HEK293 (cell line): ENCODE measurements around the gene EPS8.
A peak's percentile ranks its signal among the peaks of the same experiment; 100 is the strongest.

Source experiments
- CTCF ChIA-PET: fragments of 350-600 bp; formaldehyde crosslinking; extraction: SDS; loops from one replicate; lab custom pipeline; 2021; ENCODE audit warnings: antibody characterized with exemption; lab: Yijun Ruan, JAX
- POLR2A ChIA-PET: fragments of 300-600 bp; formaldehyde crosslinking; extraction: SDS; loops from one replicate; lab custom pipeline; 2020; ENCODE audit warnings: antibody characterized with exemption, inconsistent platforms; lab: Yijun Ruan, JAX
- H3K27ac ChIP-seq: fragments of 200-500 bp; sonication (Bioruptor generic); 2 replicates; pipeline ENCODE4 v1.5.1; 2014; ENCODE audit warnings: low read depth, low read length, control low read depth, inconsistent platforms; ENCODE audit errors: extremely low read depth
- H3K36me3 ChIP-seq, 2 experiments: fragments of 200-500 bp in 1 of 2; sonication (Bioruptor generic) in 1 of 2; 1 replicate in 1 of 2; 2 replicates in 1 of 2; pipeline ENCODE4 v1.5.1; 2014 to 2017; ENCODE audit warnings: inconsistent platforms in 2 of 2, low read length in 2 of 2; ENCODE audit not compliant: control insufficient read depth in 2 of 2, insufficient read depth in 1 of 2
- H3K4me1 ChIP-seq: fragments of 200-500 bp; sonication (Bioruptor generic); 2 replicates; pipeline ENCODE4 v1.5.1; 2014; ENCODE audit warnings: mild to moderate bottlenecking, low read length, inconsistent platforms; ENCODE audit not compliant: control insufficient read depth, insufficient read depth
- H3K4me3 ChIP-seq: 2 replicates; pipeline ENCODE4 v1.5.1; 2011; ENCODE audit warnings: low read depth, mild to moderate bottlenecking, control low read depth, low read length, moderate library complexity
- H3K9me3 ChIP-seq: fragments of 200-500 bp; sonication (Bioruptor generic); 2 replicates; pipeline ENCODE4 v1.5.1; 2014; ENCODE audit warnings: low read depth, low read length, inconsistent platforms; ENCODE audit not compliant: control insufficient read depth, insufficient read depth
- GLIS1 ChIP-seq: fragments of 450-650 bp; formaldehyde crosslinking; IDR thresholded peaks from 2 replicates; pipeline ENCODE4 v1.5.1; 2016; ENCODE audit warnings: missing biosample characterization, missing genetic modification characterization
- GLIS2 ChIP-seq: fragments of 450-650 bp; formaldehyde crosslinking; IDR thresholded peaks from 2 replicates; pipeline ENCODE4 v1.5.1; 2016; ENCODE audit warnings: missing biosample characterization, missing genetic modification characterization
- KLF8 ChIP-seq: fragments of 450-650 bp; formaldehyde crosslinking; IDR thresholded peaks from 2 replicates; pipeline ENCODE4 v1.5.1; 2016; ENCODE audit warnings: missing biosample characterization, missing genetic modification characterization
- ZBTB1 ChIP-seq: fragments of 450-650 bp; formaldehyde crosslinking; IDR thresholded peaks from 2 replicates; pipeline ENCODE4 v1.5.1; 2016; ENCODE audit warnings: missing biosample characterization, missing genetic modification characterization
- ZBTB20 ChIP-seq: fragments of 450-650 bp; formaldehyde crosslinking; IDR thresholded peaks from 2 replicates; pipeline ENCODE4 v1.5.1; 2016; ENCODE audit warnings: missing biosample characterization, missing genetic modification characterization
- ZIC2 ChIP-seq: fragments of 450-650 bp; formaldehyde crosslinking; IDR thresholded peaks from 2 replicates; pipeline ENCODE4 v1.5.1; 2016; ENCODE audit warnings: missing biosample characterization, missing genetic modification characterization
- ZNF114 ChIP-seq: fragments of 450-650 bp; formaldehyde crosslinking; IDR thresholded peaks from 2 replicates; pipeline ENCODE4 v1.5.0; 2017; ENCODE audit warnings: missing biosample characterization, missing genetic modification characterization
- ZNF239 ChIP-seq: fragments of 450-650 bp; formaldehyde crosslinking; IDR thresholded peaks from 2 replicates; pipeline ENCODE4 v1.5.1; 2016; ENCODE audit warnings: missing biosample characterization, missing genetic modification characterization
- ZNF366 ChIP-seq: fragments of 450-650 bp; formaldehyde crosslinking; conservative IDR thresholded peaks from 2 replicates; pipeline ENCODE4 v1.5.1; 2016; ENCODE audit warnings: missing biosample characterization, missing genetic modification characterization
- ZNF433 ChIP-seq: fragments of 450-650 bp; formaldehyde crosslinking; IDR thresholded peaks from 2 replicates; pipeline ENCODE4 v1.5.1; 2016; ENCODE audit warnings: missing biosample characterization, missing genetic modification characterization, low read depth
- ZNF521 ChIP-seq: fragments of 450-650 bp; formaldehyde crosslinking; IDR thresholded peaks from 2 replicates; pipeline ENCODE4 v1.5.1; 2017; ENCODE audit warnings: missing biosample characterization, mild to moderate bottlenecking, missing genetic modification characterization
- ZNF530 ChIP-seq: fragments of 450-650 bp; formaldehyde crosslinking; IDR thresholded peaks from 2 replicates; pipeline ENCODE4 v1.5.1; 2016; ENCODE audit warnings: low read depth, missing biosample characterization, missing genetic modification characterization
- ZNF623 ChIP-seq: fragments of 450-650 bp; formaldehyde crosslinking; IDR thresholded peaks from 2 replicates; pipeline ENCODE4 v1.5.1; 2016; ENCODE audit warnings: missing biosample characterization, missing genetic modification characterization
- ZNF670 ChIP-seq: fragments of 450-650 bp; formaldehyde crosslinking; IDR thresholded peaks from 2 replicates; pipeline ENCODE4 v1.5.1; 2016; ENCODE audit warnings: missing biosample characterization, missing genetic modification characterization, low read depth
- ZNF792 ChIP-seq: fragments of 450-650 bp; formaldehyde crosslinking; IDR thresholded peaks from 2 replicates; pipeline ENCODE4 v1.5.1; 2016; ENCODE audit warnings: missing biosample characterization, missing genetic modification characterization
- ZXDB ChIP-seq: fragments of 450-650 bp; formaldehyde crosslinking; IDR thresholded peaks from 2 replicates; pipeline ENCODE4 v1.5.1; 2016; ENCODE audit warnings: missing biosample characterization, missing genetic modification characterization
- TF ChIP-seq, protein P1 (sequence below): fragments of 450-650 bp; formaldehyde crosslinking; IDR thresholded peaks from 2 replicates; pipeline ENCODE4 v1.5.1; 2016; ENCODE audit warnings: missing biosample characterization, missing genetic modification characterization, low read depth
- TF ChIP-seq, protein P2 (sequence below): fragments of 450-650 bp; formaldehyde crosslinking; IDR thresholded peaks from 2 replicates; pipeline ENCODE4 v1.5.1; 2016; ENCODE audit warnings: missing biosample characterization, missing genetic modification characterization
- TF ChIP-seq, protein P3 (sequence below): fragments of 450-650 bp; formaldehyde crosslinking; IDR thresholded peaks from 2 replicates; pipeline ENCODE4 v1.5.1; 2017; ENCODE audit warnings: missing biosample characterization, mild to moderate bottlenecking, missing genetic modification characterization, moderate library complexity
- TF ChIP-seq, protein P4 (sequence below): fragments of 450-650 bp; formaldehyde crosslinking; IDR thresholded peaks from 2 replicates; pipeline ENCODE4 v1.5.1; 2016; ENCODE audit warnings: missing biosample characterization, missing genetic modification characterization
- TF ChIP-seq, protein P5 (sequence below): sonication (generic); formaldehyde crosslinking; IDR thresholded peaks from 2 replicates; pipeline ENCODE4 v1.8.1; 2022; ENCODE audit warnings: mild to moderate bottlenecking, moderate library complexity, missing genetic modification reagents
- TF ChIP-seq, protein P6 (sequence below): fragments of 450-650 bp; formaldehyde crosslinking; IDR thresholded peaks from 2 replicates; pipeline ENCODE4 v1.5.1; 2016; ENCODE audit warnings: missing biosample characterization, missing genetic modification characterization

EPS8 gene

DNA sequence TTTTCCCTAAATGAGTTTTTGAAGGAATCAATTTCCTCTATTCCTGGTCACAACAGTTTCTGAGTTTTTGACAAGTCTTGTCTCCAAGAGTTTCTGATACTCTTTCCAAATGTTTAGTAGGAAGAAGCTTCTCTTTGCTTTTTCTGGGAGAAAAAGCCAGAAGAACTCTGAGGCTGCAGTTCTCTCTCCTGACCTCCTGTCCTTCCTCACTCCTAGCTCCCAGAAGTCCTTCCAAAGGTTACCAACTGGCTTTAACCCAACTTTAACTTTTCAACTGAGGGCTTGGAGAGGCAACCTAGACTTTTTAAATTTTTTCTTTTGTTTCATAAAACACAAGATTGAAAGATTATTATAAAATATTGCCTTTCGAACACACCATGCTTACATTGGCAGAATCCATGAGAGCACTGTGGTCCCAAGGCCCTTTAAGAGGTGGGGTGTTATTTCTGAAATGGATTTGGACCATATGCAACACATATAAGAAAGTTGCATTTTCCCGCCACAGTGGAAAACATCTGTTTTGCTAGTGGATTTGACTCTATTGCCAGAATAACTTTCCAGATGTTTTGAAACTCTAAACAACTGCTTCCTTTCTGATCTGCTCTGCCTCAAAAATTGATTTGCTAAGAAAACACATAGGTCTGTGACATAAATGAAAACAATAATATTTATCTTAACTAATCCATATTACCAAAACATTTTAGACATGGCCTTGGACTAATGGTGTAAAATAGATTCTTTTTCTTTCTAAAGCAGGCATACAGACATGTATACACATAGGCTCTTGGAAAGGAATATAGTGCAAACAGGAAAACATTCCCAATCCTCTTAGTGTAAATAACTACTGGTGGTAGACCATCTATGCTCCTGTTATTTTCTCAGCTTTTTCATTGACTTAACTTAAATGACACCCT is 22.3 kb upstream of the EPS8 start:
- CTCF ChIA-PET = no interaction called here
- POLR2A ChIA-PET = no interaction called here
- no peak overlapping the region for H3K27ac ChIP-seq
- H3K4me1 ChIP-seq = 0 out of 2 replicates have a peak, but pooled peaks cover 4% of the 10 kb centered on the region
- no peaks in the 10 kb centered on the region for H3K36me3 ChIP-seq
- H3K4me3 ChIP-seq = no peak overlapping the region
- TF ChIP-seq, protein P1, sequence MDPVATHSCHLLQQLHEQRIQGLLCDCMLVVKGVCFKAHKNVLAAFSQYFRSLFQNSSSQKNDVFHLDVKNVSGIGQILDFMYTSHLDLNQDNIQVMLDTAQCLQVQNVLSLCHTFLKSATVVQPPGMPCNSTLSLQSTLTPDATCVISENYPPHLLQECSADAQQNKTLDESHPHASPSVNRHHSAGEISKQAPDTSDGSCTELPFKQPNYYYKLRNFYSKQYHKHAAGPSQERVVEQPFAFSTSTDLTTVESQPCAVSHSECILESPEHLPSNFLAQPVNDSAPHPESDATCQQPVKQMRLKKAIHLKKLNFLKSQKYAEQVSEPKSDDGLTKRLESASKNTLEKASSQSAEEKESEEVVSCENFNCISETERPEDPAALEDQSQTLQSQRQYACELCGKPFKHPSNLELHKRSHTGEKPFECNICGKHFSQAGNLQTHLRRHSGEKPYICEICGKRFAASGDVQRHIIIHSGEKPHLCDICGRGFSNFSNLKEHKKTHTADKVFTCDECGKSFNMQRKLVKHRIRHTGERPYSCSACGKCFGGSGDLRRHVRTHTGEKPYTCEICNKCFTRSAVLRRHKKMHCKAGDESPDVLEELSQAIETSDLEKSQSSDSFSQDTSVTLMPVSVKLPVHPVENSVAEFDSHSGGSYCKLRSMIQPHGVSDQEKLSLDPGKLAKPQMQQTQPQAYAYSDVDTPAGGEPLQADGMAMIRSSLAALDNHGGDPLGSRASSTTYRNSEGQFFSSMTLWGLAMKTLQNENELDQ = no peak
- no peak for TF ChIP-seq GLIS2 (tag by site-specific recombination)
- TF ChIP-seq ZNF114 (tag by site-specific recombination) = no peak
- no peak for TF ChIP-seq GLIS1 (tag by site-specific recombination)
- no peak for TF ChIP-seq ZNF530 (tag by site-specific recombination)
- TF ChIP-seq, protein P2, sequence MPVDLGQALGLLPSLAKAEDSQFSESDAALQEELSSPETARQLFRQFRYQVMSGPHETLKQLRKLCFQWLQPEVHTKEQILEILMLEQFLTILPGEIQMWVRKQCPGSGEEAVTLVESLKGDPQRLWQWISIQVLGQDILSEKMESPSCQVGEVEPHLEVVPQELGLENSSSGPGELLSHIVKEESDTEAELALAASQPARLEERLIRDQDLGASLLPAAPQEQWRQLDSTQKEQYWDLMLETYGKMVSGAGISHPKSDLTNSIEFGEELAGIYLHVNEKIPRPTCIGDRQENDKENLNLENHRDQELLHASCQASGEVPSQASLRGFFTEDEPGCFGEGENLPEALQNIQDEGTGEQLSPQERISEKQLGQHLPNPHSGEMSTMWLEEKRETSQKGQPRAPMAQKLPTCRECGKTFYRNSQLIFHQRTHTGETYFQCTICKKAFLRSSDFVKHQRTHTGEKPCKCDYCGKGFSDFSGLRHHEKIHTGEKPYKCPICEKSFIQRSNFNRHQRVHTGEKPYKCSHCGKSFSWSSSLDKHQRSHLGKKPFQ (tag by site-specific recombination) = no peak
- H3K9me3 ChIP-seq = no peaks in the 10 kb centered on the region

DNA sequence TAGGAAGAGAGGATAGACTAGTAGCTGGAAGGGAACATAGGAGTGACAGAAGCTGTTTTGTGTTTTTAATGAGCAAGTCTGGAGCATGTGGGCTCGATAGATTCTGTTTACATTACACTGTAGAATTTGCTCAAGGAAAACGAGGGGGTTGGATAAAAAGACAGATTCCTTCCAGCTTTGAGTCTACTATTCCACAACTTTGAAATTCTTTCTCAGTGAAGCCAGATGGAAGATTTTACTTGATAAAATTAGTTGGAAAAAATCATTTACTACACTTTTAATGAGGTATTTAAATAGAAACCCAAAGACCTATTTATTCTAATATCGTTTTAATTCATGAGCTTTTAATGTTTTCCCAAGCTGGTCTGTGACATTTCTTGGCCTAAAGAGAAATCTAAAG is 19.5 kb upstream of the EPS8 start:
- POLR2A ChIA-PET = no interaction called here
- H3K27ac ChIP-seq = no peak overlapping the region
- CTCF ChIA-PET = no interaction called here
- no peaks in the 10 kb centered on the region for H3K9me3 ChIP-seq
- H3K36me3 ChIP-seq = no peaks in the 10 kb centered on the region
- peak; percentile 35; the same call in 1 of the 2 replicates for TF ChIP-seq ZBTB20
- no peak for TF ChIP-seq ZNF521
- TF ChIP-seq, protein P3, sequence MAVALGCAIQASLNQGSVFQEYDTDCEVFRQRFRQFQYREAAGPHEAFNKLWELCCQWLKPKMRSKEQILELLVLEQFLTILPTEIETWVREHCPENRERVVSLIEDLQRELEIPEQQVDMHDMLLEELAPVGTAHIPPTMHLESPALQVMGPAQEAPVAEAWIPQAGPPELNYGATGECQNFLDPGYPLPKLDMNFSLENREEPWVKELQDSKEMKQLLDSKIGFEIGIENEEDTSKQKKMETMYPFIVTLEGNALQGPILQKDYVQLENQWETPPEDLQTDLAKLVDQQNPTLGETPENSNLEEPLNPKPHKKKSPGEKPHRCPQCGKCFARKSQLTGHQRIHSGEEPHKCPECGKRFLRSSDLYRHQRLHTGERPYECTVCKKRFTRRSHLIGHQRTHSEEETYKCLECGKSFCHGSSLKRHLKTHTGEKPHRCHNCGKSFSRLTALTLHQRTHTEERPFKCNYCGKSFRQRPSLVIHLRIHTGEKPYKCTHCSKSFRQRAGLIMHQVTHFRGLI = no peak
- TF ChIP-seq, protein P4, sequence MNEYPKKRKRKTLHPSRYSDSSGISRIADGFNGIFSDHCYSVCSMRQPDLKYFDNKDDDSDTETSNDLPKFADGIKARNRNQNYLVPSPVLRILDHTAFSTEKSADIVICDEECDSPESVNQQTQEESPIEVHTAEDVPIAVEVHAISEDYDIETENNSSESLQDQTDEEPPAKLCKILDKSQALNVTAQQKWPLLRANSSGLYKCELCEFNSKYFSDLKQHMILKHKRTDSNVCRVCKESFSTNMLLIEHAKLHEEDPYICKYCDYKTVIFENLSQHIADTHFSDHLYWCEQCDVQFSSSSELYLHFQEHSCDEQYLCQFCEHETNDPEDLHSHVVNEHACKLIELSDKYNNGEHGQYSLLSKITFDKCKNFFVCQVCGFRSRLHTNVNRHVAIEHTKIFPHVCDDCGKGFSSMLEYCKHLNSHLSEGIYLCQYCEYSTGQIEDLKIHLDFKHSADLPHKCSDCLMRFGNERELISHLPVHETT (tag by site-specific recombination) = no peak
- TF ChIP-seq ZNF623 = no peak
- no peak for TF ChIP-seq ZNF530 (tag by site-specific recombination)
- TF ChIP-seq, all 188 proteins: peak for 1
- H3K4me1 ChIP-seq = 0 out of 2 replicates have a peak, but pooled peaks cover 4% of the 10 kb centered on the region
- H3K4me3 ChIP-seq = no peak overlapping the region

DNA sequence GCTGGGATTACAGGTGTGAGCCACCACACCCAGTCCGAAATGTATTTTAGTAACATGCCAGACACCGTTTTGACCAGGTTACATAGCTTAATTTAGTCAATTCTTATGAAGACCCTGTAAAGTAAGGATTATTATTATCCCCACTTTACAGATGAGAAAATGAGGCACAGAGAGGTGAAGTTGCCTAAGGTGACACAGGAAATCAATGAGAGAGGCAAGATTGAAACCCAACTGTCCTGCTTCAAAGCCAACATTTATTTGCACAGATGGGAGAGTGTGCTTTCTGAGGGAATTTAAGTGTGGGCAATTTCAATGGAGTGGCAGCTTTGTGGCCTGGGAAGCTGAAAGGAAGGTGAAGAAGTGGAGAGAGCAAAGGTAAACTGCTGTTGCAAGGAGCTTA is 19.1 kb upstream of the EPS8 start:
- CTCF ChIA-PET = no interaction called here
- TF ChIP-seq ZNF433 (tag by site-specific recombination) (no peak), ZNF114 (tag by site-specific recombination) (no peak), ZNF792 (no peak), KLF8 (tag by site-specific recombination) (no peak), ZIC2 (no peak), ZNF366 (tag by site-specific recombination) (no peak), ZNF670 (tag by site-specific recombination) (no peak), ZBTB1 (tag by site-specific recombination) (no peak), ZXDB (tag by site-specific recombination) (no peak), ZNF239 (tag by site-specific recombination) (no peak)
- TF ChIP-seq, protein P5, sequence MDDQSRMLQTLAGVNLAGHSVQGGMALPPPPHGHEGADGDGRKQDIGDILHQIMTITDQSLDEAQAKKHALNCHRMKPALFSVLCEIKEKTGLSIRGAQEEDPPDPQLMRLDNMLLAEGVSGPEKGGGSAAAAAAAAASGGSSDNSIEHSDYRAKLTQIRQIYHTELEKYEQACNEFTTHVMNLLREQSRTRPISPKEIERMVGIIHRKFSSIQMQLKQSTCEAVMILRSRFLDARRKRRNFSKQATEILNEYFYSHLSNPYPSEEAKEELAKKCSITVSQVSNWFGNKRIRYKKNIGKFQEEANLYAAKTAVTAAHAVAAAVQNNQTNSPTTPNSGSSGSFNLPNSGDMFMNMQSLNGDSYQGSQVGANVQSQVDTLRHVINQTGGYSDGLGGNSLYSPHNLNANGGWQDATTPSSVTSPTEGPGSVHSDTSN = no peak
- TF ChIP-seq, protein P6, sequence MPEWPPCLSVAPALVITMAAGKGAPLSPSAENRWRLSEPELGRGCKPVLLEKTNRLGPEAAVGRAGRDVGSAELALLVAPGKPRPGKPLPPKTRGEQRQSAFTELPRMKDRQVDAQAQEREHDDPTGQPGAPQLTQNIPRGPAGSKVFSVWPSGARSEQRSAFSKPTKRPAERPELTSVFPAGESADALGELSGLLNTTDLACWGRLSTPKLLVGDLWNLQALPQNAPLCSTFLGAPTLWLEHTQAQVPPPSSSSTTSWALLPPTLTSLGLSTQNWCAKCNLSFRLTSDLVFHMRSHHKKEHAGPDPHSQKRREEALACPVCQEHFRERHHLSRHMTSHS (tag by site-specific recombination) = no peak

More for the DNA sequence above, 19.1 kb upstream of the EPS8 start:
- H3K9me3 ChIP-seq = no peaks in the 10 kb centered on the region
- no peak overlapping the region for H3K27ac ChIP-seq
- H3K36me3 ChIP-seq = no peaks in the 10 kb centered on the region
- H3K4me1 ChIP-seq = 0 out of 2 replicates have a peak, but pooled peaks cover 4% of the 10 kb centered on the region
- POLR2A ChIA-PET = no interaction called here
- no peak overlapping the region for H3K4me3 ChIP-seq
